Transverse colon (tissue), 4 donors: Measurements from ENCODE around the gene PRDM5.

Experiments used
- POLR2A ChIP-seq: fragments of 450-650 bp; IDR thresholded peaks from one replicate; pipeline ENCODE4 v1.6.1; 2016; ENCODE audit warnings: antibody characterized with exemption, mild to moderate bottlenecking, moderate library complexity
- POLR2AphosphoS5 ChIP-seq, 3 donors: sonication (generic); formaldehyde crosslinking; IDR thresholded peaks; one replicate each; pipeline ENCODE4 v1.6.1; 2016; ENCODE audit warnings: antibody characterized with exemption in 3 of 3
- TF ChIP-seq, protein P1 (sequence below), 5 experiments: fragments of 200-600 bp in 3 of 5; fragments of 450-650 bp in 2 of 5; sonication (generic) in 3 of 5; IDR thresholded peaks; 1 replicate in 2 of 5; 2 replicates in 3 of 5; pipeline ENCODE4 v1.5.1; 2016 to 2017; ENCODE audit warnings: antibody characterized with exemption in 5 of 5, inconsistent platforms in 3 of 5, mild to moderate bottlenecking in 2 of 5, moderate library complexity in 1 of 5

DNA sequence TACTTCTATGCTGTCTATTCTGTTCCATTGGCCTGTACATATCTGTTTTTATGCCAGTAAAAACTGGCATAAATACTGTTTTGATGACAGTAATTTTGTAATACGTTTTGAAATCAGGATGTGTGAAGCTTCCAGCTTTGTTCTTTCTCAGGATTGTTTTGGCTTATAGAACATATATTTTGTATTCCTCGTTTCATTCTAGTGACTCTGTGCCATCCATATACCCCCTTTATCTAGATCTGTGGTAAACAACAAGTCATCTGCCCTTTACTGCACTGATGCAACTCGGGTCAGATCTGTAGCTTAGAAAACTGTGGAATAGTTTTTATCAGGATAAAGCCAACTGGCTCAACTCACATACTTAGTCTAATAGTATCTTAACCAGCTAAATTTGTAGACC lies 233.7 kb downstream of the PRDM5 start:
- TF ChIP-seq POLR2AphosphoS5 (IDR thresholded peaks at IDR 0.05) (no peak), POLR2A (no peak)
- TF ChIP-seq, protein P1, sequence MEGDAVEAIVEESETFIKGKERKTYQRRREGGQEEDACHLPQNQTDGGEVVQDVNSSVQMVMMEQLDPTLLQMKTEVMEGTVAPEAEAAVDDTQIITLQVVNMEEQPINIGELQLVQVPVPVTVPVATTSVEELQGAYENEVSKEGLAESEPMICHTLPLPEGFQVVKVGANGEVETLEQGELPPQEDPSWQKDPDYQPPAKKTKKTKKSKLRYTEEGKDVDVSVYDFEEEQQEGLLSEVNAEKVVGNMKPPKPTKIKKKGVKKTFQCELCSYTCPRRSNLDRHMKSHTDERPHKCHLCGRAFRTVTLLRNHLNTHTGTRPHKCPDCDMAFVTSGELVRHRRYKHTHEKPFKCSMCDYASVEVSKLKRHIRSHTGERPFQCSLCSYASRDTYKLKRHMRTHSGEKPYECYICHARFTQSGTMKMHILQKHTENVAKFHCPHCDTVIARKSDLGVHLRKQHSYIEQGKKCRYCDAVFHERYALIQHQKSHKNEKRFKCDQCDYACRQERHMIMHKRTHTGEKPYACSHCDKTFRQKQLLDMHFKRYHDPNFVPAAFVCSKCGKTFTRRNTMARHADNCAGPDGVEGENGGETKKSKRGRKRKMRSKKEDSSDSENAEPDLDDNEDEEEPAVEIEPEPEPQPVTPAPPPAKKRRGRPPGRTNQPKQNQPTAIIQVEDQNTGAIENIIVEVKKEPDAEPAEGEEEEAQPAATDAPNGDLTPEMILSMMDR (IDR thresholded peaks at IDR 0.05), result no peak
